Uterus (tissue), 2 donors: ENCODE results near the gene COLGALT1.

ENCODE experiments used
- CTCF ChIP-seq, 4 experiments: fragments of 200-600 bp in 2 of 4; fragments of 450-650 bp in 2 of 4; sonication (generic) in 2 of 4; IDR thresholded peaks; one replicate each; pipeline ENCODE4 v1.5.1; 2016 to 2019; ENCODE audit warnings: antibody characterized with exemption in 4 of 4, mild to moderate bottlenecking in 2 of 4, moderate library complexity in 1 of 4
- POLR2A ChIP-seq, 2 donors: fragments of 450-650 bp; IDR thresholded peaks; one replicate each; pipeline ENCODE4 v1.6.1; 2016; ENCODE audit warnings: antibody characterized with exemption in 2 of 2, mild to moderate bottlenecking in 1 of 2, moderate library complexity in 1 of 2

- no peak for TF ChIP-seq CTCF (IDR thresholded peaks at IDR 0.05)
- no peak for TF ChIP-seq POLR2A (IDR thresholded peaks at IDR 0.05)
These were observed 49.0 kb downstream of the COLGALT1 start for GRCh38 chr19:17604372-17605025.
